Measurements from ENCODE around the gene ULK4. TPM values are rescaled to one million over a fixed set of nuclear protein-coding genes. Genes with fewer than 3 reads are reported as not detected.
"Not testable (repeated sequence)": the region's sequence is repeated elsewhere in the genome, so short reads cannot be mapped to it uniquely, and the experiment has no call there.

The ULK4 gene
- polyA plus RNA-seq, 1 donor from 2014 or later = 7.2 TPM

DNA sequence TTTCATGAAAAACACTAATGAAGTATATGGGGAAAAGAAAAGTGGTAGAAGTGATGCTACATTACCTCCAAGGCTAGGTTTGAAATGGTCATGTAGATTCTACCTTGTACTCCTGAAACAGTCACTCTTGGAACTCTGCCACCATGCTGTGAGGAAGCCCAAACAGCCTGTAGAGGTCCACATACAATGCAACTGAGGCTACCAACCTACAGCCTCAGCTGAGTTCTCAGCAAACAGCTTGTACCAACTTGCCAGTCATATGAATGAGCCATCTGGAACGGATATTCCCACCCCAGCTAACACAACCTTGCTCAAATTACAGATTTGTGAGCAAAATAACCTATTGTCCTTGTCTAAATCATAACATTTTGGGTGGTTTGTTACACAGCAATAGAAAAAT, 193.5 kb downstream of the ULK4 start:
- Histone ChIP-seq H3K4me3 (ENCODE audit: low read length) (no peak overlapping the region), H3K4me2 (ENCODE audit: low read length) (no peak overlapping the region)
- TF ChIP-seq SMC3 (conservative IDR thresholded peaks at IDR 0.05; ENCODE audit: poor library complexity) (no peak), RAD21 (conservative IDR thresholded peaks at IDR 0.05) (no peak), MXI1 (conservative IDR thresholded peaks at IDR 0.05; ENCODE audit: poor library complexity, severe bottlenecking) (no peak), EP300 (conservative IDR thresholded peaks at IDR 0.05; ENCODE audit: poor library complexity, severe bottlenecking) (no peak)
- TF ChIP-seq, protein P1, sequence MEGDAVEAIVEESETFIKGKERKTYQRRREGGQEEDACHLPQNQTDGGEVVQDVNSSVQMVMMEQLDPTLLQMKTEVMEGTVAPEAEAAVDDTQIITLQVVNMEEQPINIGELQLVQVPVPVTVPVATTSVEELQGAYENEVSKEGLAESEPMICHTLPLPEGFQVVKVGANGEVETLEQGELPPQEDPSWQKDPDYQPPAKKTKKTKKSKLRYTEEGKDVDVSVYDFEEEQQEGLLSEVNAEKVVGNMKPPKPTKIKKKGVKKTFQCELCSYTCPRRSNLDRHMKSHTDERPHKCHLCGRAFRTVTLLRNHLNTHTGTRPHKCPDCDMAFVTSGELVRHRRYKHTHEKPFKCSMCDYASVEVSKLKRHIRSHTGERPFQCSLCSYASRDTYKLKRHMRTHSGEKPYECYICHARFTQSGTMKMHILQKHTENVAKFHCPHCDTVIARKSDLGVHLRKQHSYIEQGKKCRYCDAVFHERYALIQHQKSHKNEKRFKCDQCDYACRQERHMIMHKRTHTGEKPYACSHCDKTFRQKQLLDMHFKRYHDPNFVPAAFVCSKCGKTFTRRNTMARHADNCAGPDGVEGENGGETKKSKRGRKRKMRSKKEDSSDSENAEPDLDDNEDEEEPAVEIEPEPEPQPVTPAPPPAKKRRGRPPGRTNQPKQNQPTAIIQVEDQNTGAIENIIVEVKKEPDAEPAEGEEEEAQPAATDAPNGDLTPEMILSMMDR (IDR thresholded peaks at IDR 0.05; ENCODE audit: poor library complexity, severe bottlenecking) = no peak

GRCh38 chr3:41762867-41763266, 199.0 kb downstream of the ULK4 start:
- H3F3A ChIP-seq (ENCODE audit: insufficient read depth, low read length, poor library complexity, severe bottlenecking); H3K9me3 ChIP-seq (ENCODE audit: low read length); H3K36me3 ChIP-seq (ENCODE audit: insufficient read depth, low read length); H3K27ac ChIP-seq (ENCODE audit: low read length); H3K27me3 ChIP-seq (ENCODE audit: insufficient read depth, low read depth, low read length); H3K4me3 ChIP-seq (ENCODE audit: low read length); H3K9me2 ChIP-seq (ENCODE audit: insufficient read depth, low read length); H3K9ac ChIP-seq (ENCODE audit: low read length); H3K79me2 ChIP-seq (replicated peaks; ENCODE audit: insufficient read depth, low read length); H4K20me1 ChIP-seq (ENCODE audit: insufficient read depth); H2AFZ ChIP-seq (ENCODE audit: low read depth, low read length); H3K4me2 ChIP-seq (ENCODE audit: low read length): not testable (repeated sequence)

More for the DNA sequence above, 193.5 kb downstream of the ULK4 start:
- Histone ChIP-seq H3K9me2 (ENCODE audit: insufficient read depth, low read length) (no peaks in the 10 kb centered on the region), H3K27ac (ENCODE audit: low read length) (no peak overlapping the region), H3K9me3 (ENCODE audit: low read length) (no peaks in the 10 kb centered on the region), H3K9ac (ENCODE audit: low read length) (no peak overlapping the region), H2AFZ (ENCODE audit: low read depth, low read length) (no peak overlapping the region), H3K27me3 (ENCODE audit: insufficient read depth, low read depth, low read length) (no peaks in the 10 kb centered on the region), H3K36me3 (ENCODE audit: insufficient read depth, low read length) (no peaks in the 10 kb centered on the region), H3F3A (ENCODE audit: insufficient read depth, low read length, poor library complexity, severe bottlenecking) (no peaks in the 10 kb centered on the region), H3K79me2 (replicated peaks; ENCODE audit: insufficient read depth, low read length) (no peaks in the 10 kb centered on the region), H4K20me1 (ENCODE audit: insufficient read depth) (no peaks in the 10 kb centered on the region)

DNA sequence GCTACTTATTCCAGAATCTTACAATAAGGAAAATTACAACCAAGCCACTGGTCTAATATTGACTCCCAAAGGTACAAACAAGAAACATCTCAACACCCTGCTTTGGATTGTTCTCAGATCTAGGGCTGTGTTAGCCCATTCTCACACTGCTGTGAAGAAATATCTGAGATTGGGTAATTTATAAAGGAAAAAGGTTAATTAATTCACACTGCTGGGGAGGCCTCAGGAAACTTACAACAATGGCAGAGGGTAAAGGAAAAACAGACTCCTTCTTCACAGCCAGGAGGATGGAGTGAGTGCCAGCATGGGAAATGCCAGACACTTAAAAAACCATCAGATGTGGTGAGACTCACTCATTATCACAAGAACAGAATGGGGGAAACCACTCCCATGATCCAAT, 208.3 kb downstream of the ULK4 start:
- Histone ChIP-seq H3K4me3 (ENCODE audit: low read length) (no peak overlapping the region), H4K20me1 (ENCODE audit: insufficient read depth) (no peaks in the 10 kb centered on the region), H3K9me3 (ENCODE audit: low read length) (no peaks in the 10 kb centered on the region), H3K9ac (ENCODE audit: low read length) (no peak overlapping the region), H3K27me3 (ENCODE audit: insufficient read depth, low read depth, low read length) (no peaks in the 10 kb centered on the region), H3K9me2 (ENCODE audit: insufficient read depth, low read length) (no peaks in the 10 kb centered on the region), H3K4me2 (ENCODE audit: low read length) (no peak overlapping the region), H3K36me3 (ENCODE audit: insufficient read depth, low read length) (no peaks in the 10 kb centered on the region), H3K79me2 (replicated peaks; ENCODE audit: insufficient read depth, low read length) (no peaks in the 10 kb centered on the region), H2AFZ (ENCODE audit: low read depth, low read length) (no peak overlapping the region), H3K27ac (ENCODE audit: low read length) (no peak overlapping the region), H3F3A (ENCODE audit: insufficient read depth, low read length, poor library complexity, severe bottlenecking) (no peaks in the 10 kb centered on the region)
- no peak for TF ChIP-seq POLR2AphosphoS5 (IDR thresholded peaks at IDR 0.05)
- no peak for TF ChIP-seq EZH2 (IDR thresholded peaks at IDR 0.05; ENCODE audit: borderline replicate concordance, insufficient read depth, low read length, poor library complexity, severe bottlenecking)
- TF ChIP-seq RAD21 (conservative IDR thresholded peaks at IDR 0.05) = no peak
- TF ChIP-seq TAF1 (IDR thresholded peaks at IDR 0.05; ENCODE audit: low read depth) = no peak
- TF ChIP-seq, protein P2, sequence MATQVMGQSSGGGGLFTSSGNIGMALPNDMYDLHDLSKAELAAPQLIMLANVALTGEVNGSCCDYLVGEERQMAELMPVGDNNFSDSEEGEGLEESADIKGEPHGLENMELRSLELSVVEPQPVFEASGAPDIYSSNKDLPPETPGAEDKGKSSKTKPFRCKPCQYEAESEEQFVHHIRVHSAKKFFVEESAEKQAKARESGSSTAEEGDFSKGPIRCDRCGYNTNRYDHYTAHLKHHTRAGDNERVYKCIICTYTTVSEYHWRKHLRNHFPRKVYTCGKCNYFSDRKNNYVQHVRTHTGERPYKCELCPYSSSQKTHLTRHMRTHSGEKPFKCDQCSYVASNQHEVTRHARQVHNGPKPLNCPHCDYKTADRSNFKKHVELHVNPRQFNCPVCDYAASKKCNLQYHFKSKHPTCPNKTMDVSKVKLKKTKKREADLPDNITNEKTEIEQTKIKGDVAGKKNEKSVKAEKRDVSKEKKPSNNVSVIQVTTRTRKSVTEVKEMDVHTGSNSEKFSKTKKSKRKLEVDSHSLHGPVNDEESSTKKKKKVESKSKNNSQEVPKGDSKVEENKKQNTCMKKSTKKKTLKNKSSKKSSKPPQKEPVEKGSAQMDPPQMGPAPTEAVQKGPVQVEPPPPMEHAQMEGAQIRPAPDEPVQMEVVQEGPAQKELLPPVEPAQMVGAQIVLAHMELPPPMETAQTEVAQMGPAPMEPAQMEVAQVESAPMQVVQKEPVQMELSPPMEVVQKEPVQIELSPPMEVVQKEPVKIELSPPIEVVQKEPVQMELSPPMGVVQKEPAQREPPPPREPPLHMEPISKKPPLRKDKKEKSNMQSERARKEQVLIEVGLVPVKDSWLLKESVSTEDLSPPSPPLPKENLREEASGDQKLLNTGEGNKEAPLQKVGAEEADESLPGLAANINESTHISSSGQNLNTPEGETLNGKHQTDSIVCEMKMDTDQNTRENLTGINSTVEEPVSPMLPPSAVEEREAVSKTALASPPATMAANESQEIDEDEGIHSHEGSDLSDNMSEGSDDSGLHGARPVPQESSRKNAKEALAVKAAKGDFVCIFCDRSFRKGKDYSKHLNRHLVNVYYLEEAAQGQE (IDR thresholded peaks at IDR 0.05; ENCODE audit: borderline replicate concordance) = no peak
- TF ChIP-seq EP300 (conservative IDR thresholded peaks at IDR 0.05; ENCODE audit: poor library complexity, severe bottlenecking) = no peak

All from neural cell (in vitro differentiated cells).